Upper lobe of left lung (tissue), 6 donors: Measurements from ENCODE around the gene SAMSN1. TPM values are rescaled to one million over a fixed set of nuclear protein-coding genes. Genes with fewer than 3 reads are reported as not detected.

Experiments used
- ATAC-seq, 2 donors: fragments of 200-7000 bp; cut with Tn5 transposase; one replicate each; pipeline ENCODE4 v1.9.1; 2022; ENCODE audit warnings: mild to moderate bottlenecking in 2 of 2, moderate library complexity in 2 of 2; ENCODE audit not compliant: low FRiP score in 2 of 2
- DNase-seq, 2 donors: peaks; one replicate each; pipeline ENCODE4 v3.0.0-alpha.2; 2019 to 2020
- H3K27ac ChIP-seq, 4 donors: fragments of 200-600 bp; sonication (generic); one replicate each; pipeline ENCODE4 v1.5.1; 2016 to 2019
- H3K27me3 ChIP-seq, 4 donors: fragments of 200-600 bp; sonication (generic); one replicate each; pipeline ENCODE4 v1.5.1; 2017 to 2019
- H3K36me3 ChIP-seq, 4 donors: fragments of 200-600 bp; sonication (generic); one replicate each; pipeline ENCODE4 v1.5.1; 2016 to 2019
- H3K4me1 ChIP-seq, 4 donors: fragments of 200-600 bp; sonication (generic); one replicate each; pipeline ENCODE4 v1.5.1; 2018 to 2019
- H3K4me3 ChIP-seq, 4 donors: fragments of 200-600 bp; sonication (generic); one replicate each; pipeline ENCODE4 v1.5.1; 2017 to 2019; ENCODE audit warnings: mild to moderate bottlenecking in 2 of 4, moderate library complexity in 1 of 4
- H3K9me3 ChIP-seq, 4 donors: fragments of 200-600 bp; sonication (generic); one replicate each; pipeline ENCODE4 v1.5.1; 2018 to 2019
- CTCF ChIP-seq, 6 experiments: fragments of 450-650 bp in 4 of 6; fragments of 200-600 bp in 2 of 6; sonication (generic) in 2 of 6; IDR thresholded peaks; one replicate each; pipeline ENCODE4 v1.5.1; 2016 to 2019; ENCODE audit warnings: antibody characterized with exemption in 6 of 6
- EP300 ChIP-seq, 4 donors: sonication (generic); formaldehyde crosslinking; IDR thresholded peaks; one replicate each; pipeline ENCODE4 v1.5.1; 2017; ENCODE audit warnings: antibody characterized with exemption in 4 of 4, control low read depth in 2 of 4
- POLR2A ChIP-seq, 4 donors: fragments of 450-650 bp; IDR thresholded peaks; one replicate each; pipeline ENCODE4 v1.5.1; 2016 to 2017; ENCODE audit warnings: antibody characterized with exemption in 4 of 4, mild to moderate bottlenecking in 2 of 4
- POLR2AphosphoS5 ChIP-seq, 2 donors: sonication (generic); formaldehyde crosslinking; IDR thresholded peaks; one replicate each; pipeline ENCODE4 v1.5.1; 2017; ENCODE audit warnings: antibody characterized with exemption in 2 of 2
- WGBS, 2 donors: methylation state at CpG; one replicate each; pipeline ENCODE4 v1.1.5; 2017 to 2018; 5-methylcytosine and 5-hydroxymethylcytosine counted together
- total RNA-seq, 6 donors: library from RNA; depleted of rRNA in 4 of 6; stranded (reverse); fragments of >200 nt in 4 of 6; gene quantifications; one replicate each; pipeline versions ENCODE4 v1.1.0 to v1.2.1, GENCODE V29; 2016 to 2021
- donor health status: DM: no; HTN: no; CAD: no; lungs with moderate emphysema.
- donor health status: DM: no; HTN: yes; CAD: no; lungs with severe emphysema.

Gene SAMSN1
- total RNA-seq, 6 donors from 2014 or later = 16.4 to 29.3 (median 20.3) TPM

- 60 to 86% methylated on average over 2 of the region's 2 CpGs for WGBS, 2 donors
- Histone ChIP-seq H3K27ac (no peak overlapping the region), H3K36me3 (no peaks in the 10 kb centered on the region), H3K4me3 (no peak overlapping the region), H3K9me3 (no peaks in the 10 kb centered on the region), H3K27me3 (no peaks in the 10 kb centered on the region), H3K4me1 (no peaks in the 10 kb centered on the region)
- no peak for DNase-seq
- TF ChIP-seq EP300 (IDR thresholded peaks at IDR 0.05) = no peak
- no peak for TF ChIP-seq CTCF (IDR thresholded peaks at IDR 0.05)
- TF ChIP-seq POLR2A (IDR thresholded peaks at IDR 0.05) = no peak
- no peak for TF ChIP-seq POLR2AphosphoS5 (IDR thresholded peaks at IDR 0.05)
- no peak for ATAC-seq
These were observed 61.7 kb downstream of the SAMSN1 start for GRCh38 chr21:14484188-14485009.

- TF ChIP-seq POLR2AphosphoS5 (IDR thresholded peaks at IDR 0.05) (no peak), POLR2A (IDR thresholded peaks at IDR 0.05) (no peak), EP300 (IDR thresholded peaks at IDR 0.05) (no peak), CTCF (IDR thresholded peaks at IDR 0.05) (no peak)
- 89 to 93% methylated on average over 8 of the region's 8 CpGs for WGBS, 2 donors
- Histone ChIP-seq H3K27ac (peak overlapping the region in 2 of 4 donors; percentile 40 to 59), H3K4me1 (no peaks in the 10 kb centered on the region), H3K9me3 (no peaks in the 10 kb centered on the region), H3K36me3 (no peaks in the 10 kb centered on the region), H3K27me3 (no peaks in the 10 kb centered on the region), H3K4me3 (no peak overlapping the region)
- ATAC-seq = no peak
- no peak for DNase-seq
These were observed 62.8 kb downstream of the SAMSN1 start for GRCh38 chr21:14483296-14483695.

- H3K4me3 ChIP-seq = no peak overlapping the region
- TF ChIP-seq POLR2A (IDR thresholded peaks at IDR 0.05) (no peak), CTCF (IDR thresholded peaks at IDR 0.05) (no peak), POLR2AphosphoS5 (IDR thresholded peaks at IDR 0.05) (peak in 1 of 2 donors; percentile 50), EP300 (IDR thresholded peaks at IDR 0.05) (peak in 2 of 4 donors; percentile 14 to 66)
- no peaks in the 10 kb centered on the region for H3K9me3 ChIP-seq
- ATAC-seq = peak; percentile 53 to 71
- 36 to 45% methylated on average over 7 of the region's 7 CpGs for WGBS, 2 donors
- no peak for DNase-seq
- H3K27me3 ChIP-seq = no peaks in the 10 kb centered on the region
- H3K4me1 ChIP-seq = no peaks in the 10 kb centered on the region
- H3K36me3 ChIP-seq = no peaks in the 10 kb centered on the region
- H3K27ac ChIP-seq = peak overlapping the region; percentile 52 to 74 (median 60)
These were observed 64.0 kb downstream of the SAMSN1 start for GRCh38 chr21:14482165-14482564.

- peak in 1 of 2 donors; percentile 55 for ATAC-seq
- no peaks in the 10 kb centered on the region for H3K27me3 ChIP-seq
- H3K4me3 ChIP-seq = no peak overlapping the region
- no peaks in the 10 kb centered on the region for H3K36me3 ChIP-seq
- DNase-seq = peak in 1 of 2 donors; percentile 22
- WGBS, 2 donors = 39 to 45% methylated on average over 3 of the region's 3 CpGs
- H3K27ac ChIP-seq = peak overlapping the region in 3 of 4 donors; percentile 31 to 59 (median 57)
- TF ChIP-seq POLR2A (IDR thresholded peaks at IDR 0.05) (no peak), CTCF (IDR thresholded peaks at IDR 0.05) (no peak), POLR2AphosphoS5 (IDR thresholded peaks at IDR 0.05) (peak in 1 of 2 donors; percentile 14), EP300 (IDR thresholded peaks at IDR 0.05) (no peak)
- no peaks in the 10 kb centered on the region for H3K9me3 ChIP-seq
- H3K4me1 ChIP-seq = no peaks in the 10 kb centered on the region
These were observed 65.6 kb downstream of the SAMSN1 start for GRCh38 chr21:14480411-14481031.
